HG02884 (cell line): ENCODE measurements around the gene ZNF580.

Source experiments
- ATAC-seq: cut with Tn5 transposase; IDR thresholded peaks from one replicate; pipeline ENCODE4 v1.9.1; 2021; ENCODE audit warnings: mild to moderate bottlenecking, moderate library complexity; ENCODE audit not compliant: unreplicated experiment

ZNF580 gene

GRCh38 chr19:55640577-55641425 lies at the start of gene ZNF580:
ZNF580 (plus strand) TSS chr19:55641002; CDS start chr19:55642509, 1,507 bp downstream.
- ATAC-seq = no peak

- no peak for ATAC-seq
These were observed 49.2 kb upstream of the ZNF580 start for GRCh38 chr19:55591555-55591954.

GRCh38 chr19:55592391-55593090 lies 48.3 kb upstream of the ZNF580 start:
- ATAC-seq = no peak

- no peak for ATAC-seq
These were observed 47.6 kb upstream of the ZNF580 start for GRCh38 chr19:55593096-55593772.

GRCh38 chr19:55594996-55595545 lies 45.7 kb upstream of the ZNF580 start:
- ATAC-seq = no peak

- no peak for ATAC-seq
These were observed 44.5 kb upstream of the ZNF580 start for GRCh38 chr19:55596304-55596703.

- no peak for ATAC-seq
These were observed 43.3 kb upstream of the ZNF580 start for GRCh38 chr19:55597501-55597921.

GRCh38 chr19:55598034-55598433 lies 42.8 kb upstream of the ZNF580 start:
- no peak for ATAC-seq

- ATAC-seq = peak; percentile 39
These were observed 41.9 kb upstream of the ZNF580 start for GRCh38 chr19:55598719-55599467.

GRCh38 chr19:55599468-55599841 lies 41.3 kb upstream of the ZNF580 start, which contains the start of gene FIZ1:
FIZ1 (minus strand) TSS chr19:55599517; CDS start chr19:55597865, 1,652 bp downstream.
- ATAC-seq = peak; percentile 39

- ATAC-seq = peak; percentile 36
These were observed 40.8 kb upstream of the ZNF580 start, which contains the start of gene ZNF524 for GRCh38 chr19:55599842-55600661. ZNF524 (plus strand) TSS chr19:55600288; CDS start chr19:55602113, 1,825 bp downstream.

- no peak for ATAC-seq
These were observed 40.2 kb upstream of the ZNF580 start for GRCh38 chr19:55600662-55601028.

- no peak for ATAC-seq
These were observed 39.7 kb upstream of the ZNF580 start for GRCh38 chr19:55601084-55601483.

GRCh38 chr19:55602104-55603001 lies 38.4 kb upstream of the ZNF580 start:
- no peak for ATAC-seq

GRCh38 chr19:55603115-55603514 lies 37.7 kb upstream of the ZNF580 start:
- ATAC-seq = no peak

- ATAC-seq = no peak
These were observed 37.1 kb upstream of the ZNF580 start for GRCh38 chr19:55603581-55604292.

- peak; percentile 55 for ATAC-seq
These were observed 35.6 kb upstream of the ZNF580 start for GRCh38 chr19:55605207-55605636.
